BLaER1 (cell line): ENCODE data around the gene LMO7.
A peak's percentile ranks its signal among the peaks of the same experiment; 100 is the strongest.

ENCODE experiments used
- H3K27ac ChIP-seq: shearing (Covaris generic); formaldehyde crosslinking; 2 replicates; pipeline ENCODE4 v1.8.1; 2022
- H3K27me3 ChIP-seq: shearing (Covaris generic); formaldehyde crosslinking; 2 replicates; pipeline ENCODE4 v1.8.1; 2022
- H3K36me3 ChIP-seq: shearing (Covaris generic); formaldehyde crosslinking; 2 replicates; pipeline ENCODE4 v1.8.1; 2022
- H3K4me1 ChIP-seq: shearing (Covaris generic); formaldehyde crosslinking; 2 replicates; pipeline ENCODE4 v1.8.1; 2022
- H3K4me2 ChIP-seq: shearing (Covaris generic); formaldehyde crosslinking; 2 replicates; pipeline ENCODE4 v1.8.1; 2022
- H3K4me3 ChIP-seq: shearing (Covaris generic); formaldehyde crosslinking; 2 replicates; pipeline ENCODE4 v1.8.1; 2022
- H3K9ac ChIP-seq: shearing (Covaris generic); formaldehyde crosslinking; 2 replicates; pipeline ENCODE4 v1.8.1; 2022
- H3K9me3 ChIP-seq: shearing (Covaris generic); formaldehyde crosslinking; 2 replicates; pipeline ENCODE4 v1.8.1; 2022
- H4K20me1 ChIP-seq: shearing (Covaris generic); formaldehyde crosslinking; 2 replicates; pipeline ENCODE4 v1.8.1; 2022
- Cebpa-rat ChIP-seq: shearing (Covaris generic); IDR thresholded peaks from 2 replicates; pipeline ENCODE4 v1.8.1; 2022

Gene LMO7

GRCh38 chr13:75754936-75755335, 118.8 kb downstream of the LMO7 start:
- Histone ChIP-seq H4K20me1 (no peaks in the 10 kb centered on the region), H3K9ac (no peak overlapping the region), H3K4me3 (no peak overlapping the region), H3K36me3 (no peaks in the 10 kb centered on the region), H3K9me3 (peaks cover 4% of the 10 kb centered on the region; the same call in 1 of the 2 replicates), H3K4me2 (no peak overlapping the region), H3K27me3 (no peaks in the 10 kb centered on the region), H3K27ac (no peak overlapping the region), H3K4me1 (peaks cover under 1% of the 10 kb centered on the region; the same call in 1 of the 2 replicates)
- no peak for TF ChIP-seq Cebpa-rat

- Histone ChIP-seq H3K9ac (no peak overlapping the region), H3K4me3 (no peak overlapping the region), H3K4me2 (no peak overlapping the region), H4K20me1 (no peaks in the 10 kb centered on the region), H3K4me1 (0 out of 2 replicates have a peak, but pooled peaks cover under 1% of the 10 kb centered on the region), H3K36me3 (no peaks in the 10 kb centered on the region), H3K9me3 (peaks cover 4% of the 10 kb centered on the region; the same call in 1 of the 2 replicates), H3K27me3 (no peaks in the 10 kb centered on the region), H3K27ac (no peak overlapping the region)
- TF ChIP-seq Cebpa-rat = no peak
These were observed 121.2 kb downstream of the LMO7 start for GRCh38 chr13:75757336-75757735.

- no peak for TF ChIP-seq Cebpa-rat
These were observed 123.4 kb downstream of the LMO7 start for GRCh38 chr13:75759531-75759930.

GRCh38 chr13:75760131-75761021, 124.2 kb downstream of the LMO7 start:
- Histone ChIP-seq H3K36me3 (no peaks in the 10 kb centered on the region), H3K4me1 (0 out of 2 replicates have a peak, but pooled peaks cover 5% of the 10 kb centered on the region), H4K20me1 (no peaks in the 10 kb centered on the region), H3K4me2 (no peak overlapping the region), H3K9me3 (no peaks in the 10 kb centered on the region), H3K27ac (no peak overlapping the region), H3K9ac (no peak overlapping the region), H3K27me3 (no peaks in the 10 kb centered on the region), H3K4me3 (no peak overlapping the region)
- TF ChIP-seq Cebpa-rat = no peak

More at GRCh38 chr13:75759531-75759930, 123.4 kb downstream of the LMO7 start:
- H3K9ac ChIP-seq = no peak overlapping the region
- H4K20me1 ChIP-seq = no peaks in the 10 kb centered on the region
- H3K4me1 ChIP-seq = 0 out of 2 replicates have a peak, but pooled peaks cover 5% of the 10 kb centered on the region
- H3K4me2 ChIP-seq = no peak overlapping the region
- H3K36me3 ChIP-seq = no peaks in the 10 kb centered on the region
- H3K27me3 ChIP-seq = no peaks in the 10 kb centered on the region
- no peak overlapping the region for H3K27ac ChIP-seq
- no peak overlapping the region for H3K4me3 ChIP-seq
- no peaks in the 10 kb centered on the region for H3K9me3 ChIP-seq

GRCh38 chr13:75761369-75761768, 125.2 kb downstream of the LMO7 start:
- Histone ChIP-seq H3K9ac (no peak overlapping the region), H3K4me3 (no peak overlapping the region), H3K4me2 (peak overlapping the region; percentile 30; the same call in 1 of the 2 replicates), H3K27ac (no peak overlapping the region), H3K36me3 (no peaks in the 10 kb centered on the region), H3K4me1 (peaks cover 5% of the 10 kb centered on the region; the same call in 1 of the 2 replicates), H4K20me1 (no peaks in the 10 kb centered on the region), H3K27me3 (no peaks in the 10 kb centered on the region), H3K9me3 (no peaks in the 10 kb centered on the region)
- TF ChIP-seq Cebpa-rat = no peak

- Histone ChIP-seq H3K27ac (no peak overlapping the region), H3K9me3 (no peaks in the 10 kb centered on the region)
These were observed 126.2 kb downstream of the LMO7 start for GRCh38 chr13:75762076-75762937.

GRCh38 chr13:75762955-75763354, 126.8 kb downstream of the LMO7 start:
- H3K9ac ChIP-seq = no peak overlapping the region
- H3K4me2 ChIP-seq = no peak overlapping the region
- no peak overlapping the region for H3K27ac ChIP-seq
- no peak overlapping the region for H3K4me3 ChIP-seq
- H3K36me3 ChIP-seq = no peaks in the 10 kb centered on the region
- no peaks in the 10 kb centered on the region for H4K20me1 ChIP-seq
- H3K4me1 ChIP-seq = peaks cover 11% of the 10 kb centered on the region; the same call in 1 of the 2 replicates
- TF ChIP-seq Cebpa-rat = no peak
- no peaks in the 10 kb centered on the region for H3K9me3 ChIP-seq
- no peaks in the 10 kb centered on the region for H3K27me3 ChIP-seq

More at GRCh38 chr13:75762076-75762937, 126.2 kb downstream of the LMO7 start:
- no peaks in the 10 kb centered on the region for H3K27me3 ChIP-seq
- H3K4me3 ChIP-seq = no peak overlapping the region
- no peak for TF ChIP-seq Cebpa-rat
- H4K20me1 ChIP-seq = no peaks in the 10 kb centered on the region
- H3K4me1 ChIP-seq = peaks cover 11% of the 10 kb centered on the region; the same call in 1 of the 2 replicates
- H3K9ac ChIP-seq = no peak overlapping the region
- H3K4me2 ChIP-seq = no peak overlapping the region
- H3K36me3 ChIP-seq = no peaks in the 10 kb centered on the region

GRCh38 chr13:75763512-75763911, 127.4 kb downstream of the LMO7 start:
- no peak overlapping the region for H3K9ac ChIP-seq
- no peaks in the 10 kb centered on the region for H3K27me3 ChIP-seq
- H3K9me3 ChIP-seq = no peaks in the 10 kb centered on the region
- TF ChIP-seq Cebpa-rat = no peak
- peaks cover 11% of the 10 kb centered on the region; the same call in 1 of the 2 replicates for H3K4me1 ChIP-seq
- H3K27ac ChIP-seq = no peak overlapping the region
- H4K20me1 ChIP-seq = no peaks in the 10 kb centered on the region
- no peaks in the 10 kb centered on the region for H3K36me3 ChIP-seq
- no peak overlapping the region for H3K4me3 ChIP-seq
- H3K4me2 ChIP-seq = no peak overlapping the region

GRCh38 chr13:75764251-75764925, 128.3 kb downstream of the LMO7 start:
- Histone ChIP-seq H3K4me3 (no peak overlapping the region), H3K9ac (no peak overlapping the region), H3K36me3 (no peaks in the 10 kb centered on the region), H4K20me1 (no peaks in the 10 kb centered on the region), H3K27me3 (no peaks in the 10 kb centered on the region), H3K4me2 (no peak overlapping the region), H3K4me1 (peaks cover 11% of the 10 kb centered on the region; the same call in 1 of the 2 replicates), H3K9me3 (no peaks in the 10 kb centered on the region), H3K27ac (no peak overlapping the region)
- TF ChIP-seq Cebpa-rat = no peak
